ENCODE data around the gene HDAC4. TPM values are rescaled to one million over a fixed set of nuclear protein-coding genes. Genes with fewer than 3 reads are reported as not detected.

Gene HDAC4
- total RNA-seq, 1 experiment from 2014 or later = 47.6 TPM

GRCh38 chr2:239130786-239131325 is 270.0 kb downstream of the HDAC4 start:
- TF ChIP-seq RAD21 (IDR thresholded peaks at IDR 0.05; ENCODE audit: low read depth) = no peak
- no peak for TF ChIP-seq CBX3 (IDR thresholded peaks at IDR 0.05; ENCODE audit: low read depth)
- no peak for TF ChIP-seq ELF1 (IDR thresholded peaks at IDR 0.05; ENCODE audit: borderline replicate concordance, low read depth)
- TF ChIP-seq EZH2 (IDR thresholded peaks at IDR 0.05) = no peak
- no peak for TF ChIP-seq REST (IDR thresholded peaks at IDR 0.05; ENCODE audit: low read depth)
- no peak for TF ChIP-seq ZNF274 (IDR thresholded peaks at IDR 0.05; ENCODE audit: low read depth, low read length)
- TF ChIP-seq JUND (IDR thresholded peaks at IDR 0.05) = no peak
- TF ChIP-seq MAX (IDR thresholded peaks at IDR 0.05) = no peak
- ChIA-PET POLR2A (no interaction called here), CTCF (no interaction called here), RAD21 (ENCODE audit: low non-redundant PET in 1 of 2, low total read pairs in 2 of 2, uncharacterized antibody in 2 of 2, unreplicated experiment in 2 of 2) (no interaction called here)
- no peaks in the 10 kb centered on the region for H3K79me2 ChIP-seq (ENCODE audit: insufficient read depth, low read length)
- H3K27ac ChIP-seq (ENCODE audit: low read depth, low read length) = no peak overlapping the region
- no peaks in the 10 kb centered on the region for H3K9me2 ChIP-seq (ENCODE audit: insufficient read depth)
- ATAC-seq (no peak), DNase-seq (ENCODE audit: low read depth, low spot score) (no peak)
- H3K4me2 ChIP-seq (ENCODE audit: low read length) = no peak overlapping the region
- no peaks in the 10 kb centered on the region for H4K20me1 ChIP-seq (ENCODE audit: insufficient read depth)
- H3K9me3 ChIP-seq (ENCODE audit: control insufficient read depth in 1 of 2, insufficient read depth in 1 of 2, low read depth in 1 of 2, low read length in 2 of 2) = no peaks in the 10 kb centered on the region
- no peaks in the 10 kb centered on the region for H3K27me3 ChIP-seq (ENCODE audit: insufficient read depth, low read length)
- no peaks in the 10 kb centered on the region for H3K4me1 ChIP-seq (ENCODE audit: control insufficient read depth in 1 of 2, insufficient read depth in 2 of 2, low read length in 2 of 2)
- no TSS peak for BruUV-seq (replicated peaks)
- no peak overlapping the region for H3K4me3 ChIP-seq (replicated peaks in 1 of 2; ENCODE audit: low read depth in 1 of 2, low read length in 2 of 2)
- no peak overlapping the region for H2AFZ ChIP-seq (ENCODE audit: low read depth, low read length, poor library complexity, severe bottlenecking)
- no peak overlapping the region for H3K9ac ChIP-seq (ENCODE audit: low read length)
- H3K36me3 ChIP-seq (ENCODE audit: control insufficient read depth in 1 of 2, insufficient read depth in 2 of 2, low read length in 2 of 2) = peaks cover 4% of the 10 kb centered on the region in 2 experiments; a peak in 2 of 4 replicates
- intact Hi-C loops (cut with micrococcal nuclease) = no loop called here
